Pancreas (tissue), 10 donors: ENCODE data around the gene TMEM123. TPM values are rescaled to one million over a fixed set of nuclear protein-coding genes. Genes with fewer than 3 reads are reported as not detected.

ENCODE experiments used
- ATAC-seq, 4 donors: fragments of 200-7000 bp; cut with Tn5 transposase; one replicate each; pipeline versions ENCODE4 v1.8.0 to v1.9.1; 2020; ENCODE audit warnings: mild to moderate bottlenecking in 4 of 4, moderate library complexity in 4 of 4
- DNase-seq, 6 donors: peaks; one replicate each; pipeline ENCODE4 v3.0.0-alpha.2; 2020
- FAIRE-seq: peaks from 2 replicates; lab custom pipeline; 2012; peaks lifted over from hg19 to GRCh38; lab: Jason Lieb, UNC
- H3K27ac ChIP-seq, 4 donors: fragments of 200-600 bp; sonication (generic); 1 replicate in 3 of 4; 2 replicates in 1 of 4; pipeline versions ENCODE4 v1.5.0 to v1.8.0; 2020
- H3K27me3 ChIP-seq, 4 donors: fragments of 200-600 bp; one replicate each; pipeline ENCODE4 v1.8.0; 2021
- H3K36me3 ChIP-seq, 3 donors: fragments of 200-600 bp; sonication (generic) in 1 of 3; one replicate each; pipeline versions ENCODE4 v1.5.0 to v1.8.0; 2020 to 2021
- H3K4me1 ChIP-seq, 3 donors: fragments of 200-600 bp; one replicate each; pipeline ENCODE4 v1.8.0; 2021
- H3K4me3 ChIP-seq, 4 donors: fragments of 200-600 bp; sonication (generic) in 2 of 4; one replicate each; pipeline versions ENCODE4 v1.5.0 to v1.8.0; 2020 to 2021
- H3K9me3 ChIP-seq, 4 donors: fragments of 200-600 bp; one replicate each; pipeline ENCODE4 v1.8.0; 2021
- WGBS, 2 donors: extraction: QIAGEN DNeasy Blood & Tissue Kit; methylation state at CpG; one replicate each; pipeline ENCODE4 v1.1.7; 2013; 5-methylcytosine and 5-hydroxymethylcytosine counted together
- intact Hi-C, 3 donors: fragments of 100-400 bp; cut with DNase I; formaldehyde crosslinking; loops; one replicate each; pipeline versions ENCODE4 v1.11.1 to v1.14.2; 2022
- polyA plus RNA-seq, 2 donors: library from polyadenylated mRNA; stranded (reverse); fragments of 200-250 nt; gene quantifications; one replicate each; pipeline ENCODE4 v1.2.3, GENCODE V29; 2013
- total RNA-seq, 6 donors: library from RNA; stranded (reverse); fragmentation: NEBNext Ultra II Directional in 4 of 6; extraction: Animal tissue kit (Norgen Biotek cat#: 25700) in 4 of 6; gene quantifications; one replicate each; pipeline versions ENCODE4 v1.2.1 to v1.2.4, GENCODE V29; 2021 to 2023
- TF ChIP-seq, protein P1 (sequence below), 4 donors: fragments of 200-600 bp; sonication (generic) in 3 of 4; IDR thresholded peaks; one replicate each; pipeline versions ENCODE4 v1.5.0 to v1.8.0; 2021; ENCODE audit warnings: antibody characterized with exemption in 4 of 4
- donor health status: healthy with polysubstance abuse.
- donor health status: DM: no; HTN: no; CAD: no; lungs with moderate emphysema.
- donor health status: DM: no; HTN: no; CAD: no.
- donor health status: control.
- donor health status: control.
- donor health status: Bipolar disorder and iron deficiency.
- donor health status: DM: yes; HTN: yes; CAD: no.
- donor health status: DM: no; HTN: no; CAD: no.
- donor health status: DM: no; HTN: no; CAD: no.
- donor health status: DM: yes; HTN: yes; CAD: no.

Gene TMEM123, protein sequence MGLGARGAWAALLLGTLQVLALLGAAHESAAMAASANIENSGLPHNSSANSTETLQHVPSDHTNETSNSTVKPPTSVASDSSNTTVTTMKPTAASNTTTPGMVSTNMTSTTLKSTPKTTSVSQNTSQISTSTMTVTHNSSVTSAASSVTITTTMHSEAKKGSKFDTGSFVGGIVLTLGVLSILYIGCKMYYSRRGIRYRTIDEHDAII
- total RNA-seq: 100 to 1,000 TPM in 2 of 6 donors, 10 to 100 TPM in 4; 41.9 to 122 (median 63.0) TPM
- 10 to 100 TPM; 18.7 to 39.0 TPM for polyA plus RNA-seq

DNA sequence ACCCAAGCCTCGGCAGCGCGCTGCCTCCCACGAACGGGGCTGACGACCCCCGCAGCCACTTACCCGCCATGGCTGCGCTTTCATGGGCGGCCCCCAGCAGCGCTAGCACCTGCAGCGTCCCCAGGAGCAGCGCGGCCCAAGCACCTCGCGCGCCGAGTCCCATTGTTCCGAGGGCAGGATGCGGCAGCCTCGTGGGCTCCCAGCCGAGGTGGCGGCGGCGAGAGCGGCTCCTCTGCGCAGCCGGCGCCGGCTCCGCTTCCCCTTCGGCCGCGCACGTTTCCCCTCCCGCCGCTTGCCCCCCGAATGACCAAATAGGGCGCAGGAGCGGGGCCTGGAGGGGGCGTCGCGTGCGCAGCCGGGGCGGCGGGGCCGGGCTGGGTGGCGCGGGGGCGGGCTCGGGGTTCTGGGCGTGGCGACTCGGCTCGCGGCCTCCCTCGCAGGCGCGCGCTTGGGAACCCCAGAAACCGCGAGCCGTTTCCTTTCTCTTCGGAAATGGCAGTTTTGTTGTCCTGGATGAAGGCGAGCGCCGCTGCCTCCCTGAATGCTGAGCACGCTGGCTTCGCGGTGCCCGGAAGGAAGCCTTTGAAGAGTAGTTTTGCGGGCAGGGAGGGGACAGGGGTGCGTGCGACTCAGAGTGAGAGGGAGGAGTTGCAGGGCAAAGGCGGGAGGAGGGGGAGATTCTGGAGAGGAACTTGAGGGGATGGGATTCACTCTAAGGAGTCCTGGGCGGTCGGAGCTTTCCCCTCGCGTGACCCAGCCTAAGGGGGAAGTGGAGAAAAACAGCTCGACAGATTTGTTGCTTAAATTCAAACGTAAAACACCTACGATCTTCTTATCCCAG is at the start of gene TMEM123:
TSS of gene TMEM123 (minus strand) at position 305 of the 841 bp plus-strand sequence. CDS start at position 163, 142 bp downstream.
- peak within 1 kb of the TSS; percentile 64 to 86 (median 80) for H3K4me3 ChIP-seq
- no peaks in the 10 kb centered on the region for H3K36me3 ChIP-seq
- no peak for FAIRE-seq
- H3K9me3 ChIP-seq: no peaks in the 10 kb centered on the region
- 0% methylated on average over 67 to 83 of the region's 83 CpGs for WGBS, 2 donors
- TF ChIP-seq, protein P1, sequence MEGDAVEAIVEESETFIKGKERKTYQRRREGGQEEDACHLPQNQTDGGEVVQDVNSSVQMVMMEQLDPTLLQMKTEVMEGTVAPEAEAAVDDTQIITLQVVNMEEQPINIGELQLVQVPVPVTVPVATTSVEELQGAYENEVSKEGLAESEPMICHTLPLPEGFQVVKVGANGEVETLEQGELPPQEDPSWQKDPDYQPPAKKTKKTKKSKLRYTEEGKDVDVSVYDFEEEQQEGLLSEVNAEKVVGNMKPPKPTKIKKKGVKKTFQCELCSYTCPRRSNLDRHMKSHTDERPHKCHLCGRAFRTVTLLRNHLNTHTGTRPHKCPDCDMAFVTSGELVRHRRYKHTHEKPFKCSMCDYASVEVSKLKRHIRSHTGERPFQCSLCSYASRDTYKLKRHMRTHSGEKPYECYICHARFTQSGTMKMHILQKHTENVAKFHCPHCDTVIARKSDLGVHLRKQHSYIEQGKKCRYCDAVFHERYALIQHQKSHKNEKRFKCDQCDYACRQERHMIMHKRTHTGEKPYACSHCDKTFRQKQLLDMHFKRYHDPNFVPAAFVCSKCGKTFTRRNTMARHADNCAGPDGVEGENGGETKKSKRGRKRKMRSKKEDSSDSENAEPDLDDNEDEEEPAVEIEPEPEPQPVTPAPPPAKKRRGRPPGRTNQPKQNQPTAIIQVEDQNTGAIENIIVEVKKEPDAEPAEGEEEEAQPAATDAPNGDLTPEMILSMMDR (IDR thresholded peaks at IDR 0.05): no peak
- intact Hi-C loops: no loop called here
- H3K4me1 ChIP-seq: peaks cover 3 to 29% (median 28%) of the 10 kb centered on the region in 3 donors
- H3K27ac ChIP-seq: peak within 1 kb of the TSS; percentile 83 to 97 (median 94)
- no peaks in the 10 kb centered on the region for H3K27me3 ChIP-seq
- DNase-seq: peak; percentile 68 to 92 (median 76)
- peak; percentile 81 to 88 (median 85) for ATAC-seq

DNA sequence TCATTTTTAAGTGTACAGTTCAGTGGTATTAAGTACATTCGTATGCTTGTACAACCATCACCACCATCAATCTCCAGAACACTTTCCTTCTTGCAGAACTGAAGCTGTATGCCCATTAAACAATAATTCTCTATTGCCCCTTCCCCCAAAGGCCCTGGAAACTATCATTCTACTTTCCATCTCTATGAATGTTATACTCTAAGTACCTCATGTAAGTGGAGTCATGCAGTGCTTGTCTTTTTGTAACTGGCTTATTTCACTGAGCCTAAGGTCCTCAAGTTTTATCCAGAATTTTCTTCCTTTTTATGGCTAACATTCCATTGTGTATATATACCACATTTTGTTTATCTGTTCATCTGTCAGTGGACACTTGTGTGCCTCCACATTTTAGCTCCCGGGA is 48.3 kb upstream of the TMEM123 start:
- Histone ChIP-seq H3K4me3 (no peak overlapping the region), H3K27me3 (no peaks in the 10 kb centered on the region), H3K4me1 (peaks cover 0 to under 1% (median 0%) of the 10 kb centered on the region in 3 donors), H3K36me3 (no peaks in the 10 kb centered on the region), H3K9me3 (no peaks in the 10 kb centered on the region), H3K27ac (no peak overlapping the region)
- TF ChIP-seq, protein P1 (IDR thresholded peaks at IDR 0.05): no peak
- ATAC-seq (no peak), FAIRE-seq (no peak), DNase-seq (no peak)
- WGBS, 2 donors: 64 to 75% methylated on average over 2 of the region's 2 CpGs
- intact Hi-C loops: no loop called here

DNA sequence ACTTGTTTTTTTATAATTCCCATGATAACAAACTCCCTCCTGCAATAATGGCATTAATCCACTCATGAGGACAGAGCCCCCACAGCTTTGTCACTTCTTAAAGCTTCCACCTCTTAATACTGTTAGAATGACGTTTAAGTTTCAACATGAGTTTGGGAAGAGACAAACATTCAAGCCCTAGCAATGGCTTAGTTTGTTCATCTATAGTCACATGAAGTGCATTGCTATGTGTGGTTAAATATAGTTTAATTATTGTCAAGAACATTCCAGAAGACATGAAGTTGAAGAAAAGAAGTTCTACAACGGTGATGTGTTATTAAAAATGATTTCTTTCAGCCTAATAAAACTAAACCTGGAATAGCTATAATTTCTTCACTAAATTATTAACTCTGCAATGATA is 47.4 kb upstream of the TMEM123 start:
- H3K4me3 ChIP-seq: no peak overlapping the region
- intact Hi-C loops: loop anchor here in 2 of 3 donors (5.0 to 10.0 kb wide), 2 partner anchors 135 to 158 kb away; no protein-coding TSS in a partner anchor
- TF ChIP-seq, protein P1 (IDR thresholded peaks at IDR 0.05): no peak
- no peak for FAIRE-seq
- 27% methylated on average over 2 of the region's 2 CpGs for WGBS, 2 donors
- no peaks in the 10 kb centered on the region for H3K36me3 ChIP-seq
- no peak for DNase-seq
- H3K27me3 ChIP-seq: no peaks in the 10 kb centered on the region
- H3K27ac ChIP-seq: peak overlapping the region in 1 of 4 donors; percentile 23
- ATAC-seq: peak in 1 of 4 donors; percentile 14
- H3K9me3 ChIP-seq: no peaks in the 10 kb centered on the region
- peaks cover 0 to 3% (median 0%) of the 10 kb centered on the region in 3 donors for H3K4me1 ChIP-seq

DNA sequence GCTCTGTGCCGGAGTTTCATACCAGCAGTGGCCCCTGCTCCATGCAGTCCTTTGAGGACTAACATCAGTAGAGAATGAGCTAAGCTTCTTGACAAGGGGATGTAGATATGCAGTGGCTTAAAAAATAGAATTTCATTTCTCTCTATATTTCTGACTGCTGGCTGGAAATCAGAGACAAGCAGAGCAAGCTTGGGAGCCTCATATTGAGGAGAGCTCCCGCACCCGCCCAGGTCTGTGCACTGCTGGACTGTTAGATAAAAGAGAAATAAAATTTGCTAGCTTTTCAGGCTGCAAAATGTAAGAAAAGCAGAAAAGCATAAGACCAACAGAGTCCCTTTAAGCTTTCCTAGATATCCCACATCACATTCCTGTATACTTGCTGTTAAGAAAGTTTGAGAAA is 46.6 kb upstream of the TMEM123 start:
- Histone ChIP-seq H3K4me3 (no peak overlapping the region), H3K36me3 (no peaks in the 10 kb centered on the region), H3K27ac (no peak overlapping the region), H3K9me3 (no peaks in the 10 kb centered on the region), H3K4me1 (peaks cover 0 to 3% (median 3%) of the 10 kb centered on the region in 3 donors), H3K27me3 (no peaks in the 10 kb centered on the region)
- ATAC-seq (no peak), FAIRE-seq (no peak), DNase-seq (no peak)
- 79 to 95% methylated on average over 3 of the region's 3 CpGs for WGBS, 2 donors
- TF ChIP-seq, protein P1 (IDR thresholded peaks at IDR 0.05): no peak
- intact Hi-C loops: loop anchor here in 2 of 3 donors (5.0 to 10.0 kb wide), 2 partner anchors 134 to 157 kb away; no protein-coding TSS in a partner anchor
